ENCODE measurements around the gene SFSWAP.

DNA sequence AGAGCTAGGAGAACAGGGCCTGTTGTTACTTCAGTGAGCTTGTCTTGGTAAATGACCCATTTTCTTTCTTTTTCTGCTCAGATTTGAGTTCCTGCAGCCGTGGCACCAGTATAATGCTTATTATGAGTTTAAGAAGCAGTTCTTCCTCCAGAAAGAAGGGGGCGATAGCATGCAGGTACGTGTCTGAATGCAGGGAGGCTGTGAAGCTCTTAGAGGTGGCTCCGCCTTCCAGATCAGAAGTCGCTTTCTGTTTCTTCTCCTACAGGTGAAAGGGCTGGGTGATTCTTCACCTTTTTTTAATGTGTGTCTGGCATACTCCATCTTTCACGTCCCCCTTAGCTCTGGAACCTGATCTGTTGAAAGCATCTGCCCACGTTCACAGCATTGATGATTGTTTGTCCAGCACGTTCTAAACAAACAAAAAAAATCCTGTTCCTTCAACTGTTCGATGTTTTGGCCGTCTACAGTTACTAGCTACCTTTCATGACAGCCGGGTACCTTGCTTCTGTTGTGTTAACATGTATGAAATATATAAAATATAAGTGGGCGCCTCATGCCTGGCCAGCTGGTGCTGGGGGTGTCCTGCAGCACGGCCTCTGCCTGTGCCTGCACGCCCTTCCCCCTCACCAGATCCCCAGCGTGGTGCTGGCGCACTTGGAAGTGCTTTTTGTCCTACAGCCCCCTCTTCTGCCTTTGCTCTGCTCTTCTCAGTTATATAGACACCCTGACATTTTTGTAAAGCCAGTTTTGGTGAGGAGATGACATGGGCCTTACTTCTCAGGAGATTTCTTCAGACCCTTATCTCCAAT is 44.6 kb downstream of the SFSWAP start:
- TF ChIP-seq, protein P1, sequence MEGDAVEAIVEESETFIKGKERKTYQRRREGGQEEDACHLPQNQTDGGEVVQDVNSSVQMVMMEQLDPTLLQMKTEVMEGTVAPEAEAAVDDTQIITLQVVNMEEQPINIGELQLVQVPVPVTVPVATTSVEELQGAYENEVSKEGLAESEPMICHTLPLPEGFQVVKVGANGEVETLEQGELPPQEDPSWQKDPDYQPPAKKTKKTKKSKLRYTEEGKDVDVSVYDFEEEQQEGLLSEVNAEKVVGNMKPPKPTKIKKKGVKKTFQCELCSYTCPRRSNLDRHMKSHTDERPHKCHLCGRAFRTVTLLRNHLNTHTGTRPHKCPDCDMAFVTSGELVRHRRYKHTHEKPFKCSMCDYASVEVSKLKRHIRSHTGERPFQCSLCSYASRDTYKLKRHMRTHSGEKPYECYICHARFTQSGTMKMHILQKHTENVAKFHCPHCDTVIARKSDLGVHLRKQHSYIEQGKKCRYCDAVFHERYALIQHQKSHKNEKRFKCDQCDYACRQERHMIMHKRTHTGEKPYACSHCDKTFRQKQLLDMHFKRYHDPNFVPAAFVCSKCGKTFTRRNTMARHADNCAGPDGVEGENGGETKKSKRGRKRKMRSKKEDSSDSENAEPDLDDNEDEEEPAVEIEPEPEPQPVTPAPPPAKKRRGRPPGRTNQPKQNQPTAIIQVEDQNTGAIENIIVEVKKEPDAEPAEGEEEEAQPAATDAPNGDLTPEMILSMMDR (IDR thresholded peaks at IDR 0.05) = peak in 1 of 6 experiments; percentile 13
- TF ChIP-seq POLR2A (IDR thresholded peaks at IDR 0.05) = no peak

Measured in adrenal gland (tissue), 5 donors.